ENCODE results near the gene CGNL1.

GRCh38 chr15:57537488-57538264 lies 161.4 kb downstream of the CGNL1 start:
- TF ChIP-seq, protein P1, sequence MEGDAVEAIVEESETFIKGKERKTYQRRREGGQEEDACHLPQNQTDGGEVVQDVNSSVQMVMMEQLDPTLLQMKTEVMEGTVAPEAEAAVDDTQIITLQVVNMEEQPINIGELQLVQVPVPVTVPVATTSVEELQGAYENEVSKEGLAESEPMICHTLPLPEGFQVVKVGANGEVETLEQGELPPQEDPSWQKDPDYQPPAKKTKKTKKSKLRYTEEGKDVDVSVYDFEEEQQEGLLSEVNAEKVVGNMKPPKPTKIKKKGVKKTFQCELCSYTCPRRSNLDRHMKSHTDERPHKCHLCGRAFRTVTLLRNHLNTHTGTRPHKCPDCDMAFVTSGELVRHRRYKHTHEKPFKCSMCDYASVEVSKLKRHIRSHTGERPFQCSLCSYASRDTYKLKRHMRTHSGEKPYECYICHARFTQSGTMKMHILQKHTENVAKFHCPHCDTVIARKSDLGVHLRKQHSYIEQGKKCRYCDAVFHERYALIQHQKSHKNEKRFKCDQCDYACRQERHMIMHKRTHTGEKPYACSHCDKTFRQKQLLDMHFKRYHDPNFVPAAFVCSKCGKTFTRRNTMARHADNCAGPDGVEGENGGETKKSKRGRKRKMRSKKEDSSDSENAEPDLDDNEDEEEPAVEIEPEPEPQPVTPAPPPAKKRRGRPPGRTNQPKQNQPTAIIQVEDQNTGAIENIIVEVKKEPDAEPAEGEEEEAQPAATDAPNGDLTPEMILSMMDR (IDR thresholded peaks at IDR 0.05): no peak
- TF ChIP-seq POLR2A (IDR thresholded peaks at IDR 0.05) (no peak), POLR2AphosphoS5 (IDR thresholded peaks at IDR 0.05) (no peak), EP300 (IDR thresholded peaks at IDR 0.05) (no peak)
